Mammary epithelial cell (primary cell): Measurements from ENCODE around the gene SCYL1.

Experiments
- CTCF ChIP-seq, 2 donors: IDR thresholded peaks in 1 of 2; conservative IDR thresholded peaks in 1 of 2; 2 replicates each; pipeline ENCODE4 v1.5.1; 2011 to 2012; ENCODE audit warnings: inconsistent platforms in 2 of 2, low read length in 2 of 2, mild to moderate bottlenecking in 2 of 2, control low read depth in 1 of 2, low read depth in 1 of 2; ENCODE audit not compliant: insufficient read depth in 1 of 2; ENCODE audit errors: extremely low read depth in 1 of 2
- EZH2 ChIP-seq: IDR thresholded peaks from 2 replicates; pipeline ENCODE4 v1.6.1; 2012; ENCODE audit warnings: low read length, inconsistent platforms, borderline replicate concordance

GRCh38 chr11:65526744-65527143 lies 1.9 kb downstream of the SCYL1 start:
- TF ChIP-seq CTCF (conservative IDR thresholded peaks at IDR 0.05 in 1 of 2, IDR thresholded peaks at IDR 0.05 in 1 of 2; ENCODE audit: extremely low read depth in 1 of 2, insufficient read depth in 1 of 2, low read depth in 1 of 2, low read length in 2 of 2) (no peak), EZH2 (no peak)
